H1 (cell line): Measurements from ENCODE around the gene ZNF525. TPM values are rescaled to one million over a fixed set of nuclear protein-coding genes. Genes with fewer than 3 reads are reported as not detected.

Experiments
- CTCF ChIA-PET: fragments of 300-600 bp; sonication (Branson Sonifier 250); formaldehyde crosslinking; loops from one replicate; lab custom pipeline; 2021; ENCODE audit not compliant: partially characterized antibody; lab: Charles Lee
- POLR2A ChIA-PET: fragments of 300-600 bp; sonication (Branson Sonifier 250); formaldehyde crosslinking; loops from one replicate; lab custom pipeline; 2021; ENCODE audit warnings: inconsistent platforms; ENCODE audit not compliant: partially characterized antibody; lab: Charles Lee
- DNase-seq, 2 experiments: peaks; one replicate each; pipeline versions ENCODE4 v3.0.0 to v3.0.0-alpha.2; 2010 to 2022; ENCODE audit warnings: low spot score in 2 of 2, low read depth in 1 of 2, mixed read lengths in 1 of 2
- FAIRE-seq: peaks from 2 replicates; lab custom pipeline; 2011; peaks lifted over from hg19 to GRCh38; lab: Jason Lieb, UNC
- H2AFZ ChIP-seq: 2 replicates; pipeline ENCODE4 v1.8.1; 2012; ENCODE audit warnings: low read length, inconsistent platforms
- H2AK5ac ChIP-seq: 2 replicates; pipeline ENCODE4 v1.6.1; 2013; ENCODE audit warnings: low read depth, low read length
- H2BK120ac ChIP-seq: replicated peaks from 2 replicates; pipeline ENCODE3; 2013; ENCODE audit warnings: low read depth, low read length, inconsistent platforms
- H2BK12ac ChIP-seq: 2 replicates; pipeline ENCODE4 v1.6.1; 2013; ENCODE audit warnings: low read depth, low read length
- H2BK15ac ChIP-seq: 2 replicates; pipeline ENCODE4 v1.6.1; 2013; ENCODE audit warnings: low read length
- H2BK20ac ChIP-seq: 2 replicates; pipeline ENCODE4 v1.6.1; 2013; ENCODE audit warnings: low read length
- H2BK5ac ChIP-seq: 2 replicates; pipeline ENCODE4 v1.6.1; 2013; ENCODE audit warnings: low read depth, low read length
- H3K14ac ChIP-seq: 2 replicates; pipeline ENCODE4 v1.6.1; 2013; ENCODE audit warnings: inconsistent platforms; ENCODE audit not compliant: insufficient read length
- H3K18ac ChIP-seq: 2 replicates; pipeline ENCODE4 v1.6.1; 2013; ENCODE audit warnings: low read length; ENCODE audit errors: extremely low read depth
- H3K23ac ChIP-seq: 2 replicates; pipeline ENCODE4 v1.6.1; 2013; ENCODE audit warnings: inconsistent platforms; ENCODE audit not compliant: insufficient read length
- H3K23me2 ChIP-seq: 2 replicates; pipeline ENCODE4 v1.6.1; 2013; ENCODE audit warnings: low read depth, low read length
- H3K27ac ChIP-seq: 2 replicates; pipeline ENCODE4 v1.6.1; 2011; ENCODE audit warnings: low read depth, low read length, inconsistent platforms
- H3K27me3 ChIP-seq, 4 experiments: replicated peaks in 1 of 4; 1 replicate in 1 of 4; 2 replicates in 3 of 4; pipeline versions ENCODE4 v1.6.1 to v1.8.1; 2011 to 2013; ENCODE audit warnings: low read length in 3 of 4, mild to moderate bottlenecking in 3 of 4, inconsistent platforms in 2 of 4, mixed read lengths in 2 of 4, moderate library complexity in 1 of 4; ENCODE audit not compliant: control insufficient read depth in 3 of 4, insufficient read depth in 3 of 4; ENCODE audit errors: extremely low read depth in 1 of 4
- H3K36me3 ChIP-seq, 4 experiments: 2 replicates each; pipeline versions ENCODE4 v1.6.1 to v1.8.1; 2011 to 2013; ENCODE audit warnings: mild to moderate bottlenecking in 4 of 4, low read length in 3 of 4, moderate library complexity in 2 of 4, control low read depth in 1 of 4, inconsistent platforms in 1 of 4; ENCODE audit not compliant: insufficient read depth in 4 of 4, control insufficient read depth in 2 of 4
- H3K4ac ChIP-seq: replicated peaks from 2 replicates; pipeline ENCODE3; 2013; ENCODE audit warnings: low read length, low read depth, mixed read lengths, inconsistent platforms; ENCODE audit not compliant: insufficient read length
- H3K4me1 ChIP-seq, 4 experiments: replicated peaks in 1 of 4; 1 replicate in 1 of 4; 2 replicates in 3 of 4; pipeline versions ENCODE4 v1.6.1 to v1.8.1; 2011 to 2013; ENCODE audit warnings: low read length in 3 of 4, inconsistent platforms in 2 of 4, mixed read lengths in 1 of 4; ENCODE audit not compliant: insufficient read depth in 4 of 4, control insufficient read depth in 3 of 4
- H3K4me2 ChIP-seq, 2 experiments: 2 replicates each; pipeline versions ENCODE4 v1.6.1 to v1.8.1; 2011 to 2013; ENCODE audit warnings: low read depth in 2 of 2, low read length in 2 of 2, control low read depth in 1 of 2, inconsistent platforms in 1 of 2, mild to moderate bottlenecking in 1 of 2; ENCODE audit not compliant: insufficient read depth in 1 of 2
- H3K4me3 ChIP-seq, 4 experiments: fragments of 200-600, 300-600 bp in 1 of 4; sonication (generic), shearing (Covaris generic), sonication (Bioruptor Twin) in 1 of 4; 2 replicates each; pipeline versions ENCODE4 v1.5.1 to v1.8.1; 2011 to 2016; ENCODE audit warnings: low read length in 4 of 4, low read depth in 3 of 4, control low read depth in 2 of 4, inconsistent platforms in 2 of 4, mild to moderate bottlenecking in 2 of 4, mixed read lengths in 1 of 4, moderate library complexity in 1 of 4; ENCODE audit not compliant: insufficient read depth in 2 of 4; ENCODE audit errors: extremely low read depth in 1 of 4
- H3K56ac ChIP-seq: replicated peaks from 2 replicates; pipeline ENCODE3; 2013; ENCODE audit warnings: low read depth, mild to moderate bottlenecking, mixed read lengths, low read length, inconsistent platforms; ENCODE audit not compliant: insufficient read length
- H3K79me1 ChIP-seq: 2 replicates; pipeline ENCODE4 v1.6.1; 2013; ENCODE audit warnings: low read depth, low read length, control low read depth
- H3K79me2 ChIP-seq, 2 experiments: 2 replicates each; pipeline versions ENCODE4 v1.6.1 to v1.8.1; 2012 to 2013; ENCODE audit warnings: low read length in 2 of 2, mild to moderate bottlenecking in 2 of 2, inconsistent platforms in 1 of 2; ENCODE audit not compliant: insufficient read depth in 2 of 2, control insufficient read depth in 1 of 2
- H3K9ac ChIP-seq, 4 experiments: replicated peaks in 1 of 4; 1 replicate in 1 of 4; 2 replicates in 3 of 4; pipeline versions ENCODE4 v1.6.1 to v1.8.1; 2011 to 2013; ENCODE audit warnings: low read depth in 3 of 4, low read length in 3 of 4, control low read depth in 2 of 4, mild to moderate bottlenecking in 2 of 4, moderate library complexity in 2 of 4, inconsistent platforms in 1 of 4; ENCODE audit errors: extremely low read depth in 1 of 4
- H3K9me3 ChIP-seq, 2 experiments: 2 replicates each; pipeline versions ENCODE4 v1.6.1 to v1.8.1; 2012 to 2013; ENCODE audit warnings: mild to moderate bottlenecking in 2 of 2, moderate library complexity in 2 of 2, control low read depth in 1 of 2, inconsistent platforms in 1 of 2, low read depth in 1 of 2, low read length in 1 of 2, mixed read lengths in 1 of 2; ENCODE audit not compliant: insufficient read depth in 2 of 2
- H4K20me1 ChIP-seq, 2 experiments: replicated peaks in 1 of 2; 2 replicates each; pipeline versions ENCODE3 to v1.8.1; 2011 to 2013; ENCODE audit warnings: inconsistent platforms in 2 of 2, low read length in 2 of 2, mild to moderate bottlenecking in 1 of 2; ENCODE audit not compliant: insufficient read depth in 2 of 2, control insufficient read depth in 1 of 2
- H4K5ac ChIP-seq: 2 replicates; pipeline ENCODE4 v1.6.1; 2013; ENCODE audit warnings: low read length, low read depth, mixed read lengths, inconsistent platforms; ENCODE audit not compliant: insufficient read length
- H4K8ac ChIP-seq: 2 replicates; pipeline ENCODE4 v1.8.0; 2013; ENCODE audit warnings: mild to moderate bottlenecking, moderate library complexity, low read length, inconsistent platforms; ENCODE audit not compliant: insufficient read depth; ENCODE audit errors: extremely low read depth
- H4K91ac ChIP-seq: replicated peaks from 2 replicates; pipeline ENCODE3; 2013; ENCODE audit warnings: low read length, mixed read lengths, inconsistent platforms; ENCODE audit not compliant: insufficient read length
- TEAD4 ChIP-seq: IDR thresholded peaks from 2 replicates; pipeline ENCODE4 v1.6.1; 2012; ENCODE audit warnings: low read depth, low read length, inconsistent platforms, mixed read lengths
- whole genome bisulfite sequencing, 2 experiments: shearing (Covaris generic) in 1 of 2; methylation state at CpG; one replicate each; pipeline versions ENCODE4 v1.1.6 to v1.1.7; 2013 to 2015; ENCODE audit warnings: low lambda C conversion rate in 2 of 2, mixed read lengths in 2 of 2, inconsistent platforms in 1 of 2, low coverage in 1 of 2, missing lambda C conversion rate in 1 of 2; ENCODE audit not compliant: insufficient replicate concordance in 2 of 2, insufficient coverage in 1 of 2, insufficient read length in 1 of 2; ENCODE audit errors: extremely low coverage in 1 of 2, missing lambda C conversion rate in 1 of 2; 5-methylcytosine and 5-hydroxymethylcytosine counted together
- polyA plus RNA-seq, 7 experiments: library from polyadenylated mRNA; depleted of rRNA in 3 of 7; stranded (reverse) in 5 of 7; unstranded in 2 of 7; fragments of >200 nt in 5 of 7; fragments of 200-250 nt in 2 of 7; gene quantifications; 1 replicate in 5 of 7; 2 replicates in 1 of 7; 4 replicates in 1 of 7; pipeline versions ENCODE4 v1.2.1 to v1.2.3, GENCODE V29; 2011 to 2013; ENCODE audit warnings: missing spikeins in 2 of 7, mixed read lengths in 2 of 7
- total RNA-seq: library from RNA; stranded (reverse); fragmentation: NEBNext Ultra II Directional; extraction: Animal tissue kit (Norgen Biotek cat#: 25700); gene quantifications from 2 replicates; pipeline ENCODE4 v1.2.1, GENCODE V29; 2021
- TF ChIP-seq, protein P1 (sequence below): IDR thresholded peaks from 2 replicates; pipeline ENCODE4 v1.6.1; 2011; ENCODE audit warnings: low read depth, mild to moderate bottlenecking, low read length; ENCODE audit not compliant: insufficient read depth

Gene ZNF525
- total and polyA plus RNA-seq, 2 of the 8 experiments (the other 6 are each of a cell fraction or from before 2014, with no cell fraction given): 8.2 to 63.4 TPM

DNA sequence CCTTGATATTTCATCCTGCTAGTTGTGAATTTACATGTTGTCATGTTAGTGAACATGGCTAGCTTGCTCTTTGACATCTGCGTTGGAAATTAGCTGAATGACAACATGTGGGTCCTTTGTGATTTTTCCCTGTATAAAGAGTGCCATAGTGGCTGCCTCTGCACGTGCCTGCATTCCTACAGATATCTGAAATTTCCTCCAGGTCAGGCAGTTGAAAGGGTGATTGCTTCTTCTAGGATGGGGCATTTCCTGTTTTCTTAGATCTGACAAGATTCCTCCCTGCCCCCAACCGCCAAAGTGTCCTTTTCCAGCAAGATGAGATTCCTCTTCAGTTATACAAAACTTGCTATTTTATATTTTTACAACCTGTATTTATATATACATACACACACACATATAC lies 8.8 kb downstream of the ZNF525 start:
- H3K4ac ChIP-seq: no peak overlapping the region
- no peak overlapping the region for H3K56ac ChIP-seq
- TF ChIP-seq TEAD4: 0 out of 2 replicates have a peak, but pooled peaks have one; percentile 12
- TF ChIP-seq, protein P1, sequence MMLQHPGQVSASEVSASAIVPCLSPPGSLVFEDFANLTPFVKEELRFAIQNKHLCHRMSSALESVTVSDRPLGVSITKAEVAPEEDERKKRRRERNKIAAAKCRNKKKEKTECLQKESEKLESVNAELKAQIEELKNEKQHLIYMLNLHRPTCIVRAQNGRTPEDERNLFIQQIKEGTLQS: no peak
- H2BK120ac ChIP-seq: no peak overlapping the region
- no peaks in the 10 kb centered on the region for H3K9me3 ChIP-seq
- no peak overlapping the region for H3K27ac ChIP-seq
- H3K23ac ChIP-seq: no peak overlapping the region
- no peak overlapping the region for H2AK5ac ChIP-seq
- no peak overlapping the region for H3K4me2 ChIP-seq
- POLR2A ChIA-PET: interaction anchor here (0.7 to 1.3 kb wide), 3 partner anchors 14 to 247 kb away, joined by 3 to 4 read pairs (median 3); no protein-coding TSS in a partner anchor
- H3K14ac ChIP-seq: no peak overlapping the region
- no peak overlapping the region for H3K4me3 ChIP-seq
- H4K5ac ChIP-seq: no peak overlapping the region
- H4K8ac ChIP-seq: no peak overlapping the region
- H2AFZ ChIP-seq: no peak overlapping the region
- 69% methylated on average over 3 of the region's 3 CpGs; no CpG with 5 or more reads in 1 of the 2 experiments for WGBS, 2 experiments
- no peak overlapping the region for H2BK20ac ChIP-seq
- peaks cover 0 to 2% (median 0%) of the 10 kb centered on the region in 4 experiments; a peak in 2 of 7 replicates for H3K4me1 ChIP-seq
- peaks cover 4 to 45% (median 26%) of the 10 kb centered on the region in 4 experiments; a peak in 7 of 8 replicates for H3K36me3 ChIP-seq
- H2BK12ac ChIP-seq: no peak overlapping the region
- H3K23me2 ChIP-seq: no peaks in the 10 kb centered on the region
- H3K9ac ChIP-seq: no peak overlapping the region
- H4K91ac ChIP-seq: no peak overlapping the region
- FAIRE-seq (no peak), DNase-seq (no peak)
- CTCF ChIA-PET: interaction anchor here (0.7 to 1.1 kb wide), 3 partner anchors 11 to 51 kb away, joined by 3 read pairs; no protein-coding TSS in a partner anchor
- H3K18ac ChIP-seq: no peak overlapping the region
- no peaks in the 10 kb centered on the region for H3K27me3 ChIP-seq
- H2BK15ac ChIP-seq: no peak overlapping the region
- no peaks in the 10 kb centered on the region for H4K20me1 ChIP-seq
- peak overlapping the region; percentile 60; the same call in 1 of the 2 replicates for H2BK5ac ChIP-seq
- H3K79me1 ChIP-seq: no peaks in the 10 kb centered on the region; the same call in 1 of the 2 replicates
- H3K79me2 ChIP-seq: peaks cover 0 to 13% of the 10 kb centered on the region in 2 experiments; a peak in 2 of 4 replicates
